GM12892 (cell line): ENCODE measurements around the gene DNAJC3.
"Not testable (repeated sequence)": the region's sequence is repeated elsewhere in the genome, so short reads cannot be mapped to it uniquely, and the experiment has no call there.

Source experiments
- POLR2A ChIP-seq: IDR thresholded peaks from 2 replicates; pipeline ENCODE4 v1.6.1; 2011; ENCODE audit warnings: low read depth, low read length, control low read depth
- POLR2AphosphoS5 ChIP-seq: IDR thresholded peaks from 2 replicates; pipeline ENCODE4 v1.6.1; 2011; ENCODE audit warnings: low read depth, low read length, control low read depth

- not testable (repeated sequence) for TF ChIP-seq POLR2A, POLR2AphosphoS5
These were observed 112.4 kb downstream of the DNAJC3 start for GRCh38 chr13:95789315-95789714.
